ENCODE measurements around the gene CACYBP. TPM values are rescaled to one million over a fixed set of nuclear protein-coding genes. Genes with fewer than 3 reads are reported as not detected.

The CACYBP gene
- total RNA-seq, 1 experiment from 2014 or later = 183 TPM

- H3K27me3 Mint-ChIP-seq (ENCODE audit: insufficient read depth, unreplicated experiment) = peaks cover 17% of the 10 kb centered on the region
- ChIA-PET CTCF (interaction anchor here (0.8 kb wide), 1 partner anchor 80 kb away, joined by 4 read pairs; no protein-coding TSS in a partner anchor), POLR2A (no interaction called here)
These were observed 45.4 kb downstream of the CACYBP start for GRCh38 chr1:175045097-175045496.

DNA sequence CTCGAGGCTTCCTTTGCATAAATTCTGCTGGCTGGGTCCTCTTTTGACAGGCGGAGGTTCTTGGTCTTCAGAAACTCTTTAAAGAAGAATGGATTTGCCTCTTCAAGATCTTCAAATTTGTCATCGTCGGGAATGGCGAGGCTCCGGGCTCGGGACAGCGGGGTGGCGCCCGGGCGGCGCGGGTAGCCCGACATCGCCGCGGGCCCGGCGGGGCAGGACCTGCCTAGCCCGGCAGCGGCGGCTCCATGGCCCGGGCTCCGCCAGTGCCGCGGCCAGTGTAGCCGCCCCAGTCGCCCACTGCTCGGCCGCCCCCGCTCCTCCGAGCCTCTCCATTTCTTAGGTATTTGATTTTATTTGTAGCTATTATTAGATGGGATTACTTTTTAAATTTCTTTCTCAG lies 45.8 kb downstream of the CACYBP start:
- TF ChIP-seq, protein P1, sequence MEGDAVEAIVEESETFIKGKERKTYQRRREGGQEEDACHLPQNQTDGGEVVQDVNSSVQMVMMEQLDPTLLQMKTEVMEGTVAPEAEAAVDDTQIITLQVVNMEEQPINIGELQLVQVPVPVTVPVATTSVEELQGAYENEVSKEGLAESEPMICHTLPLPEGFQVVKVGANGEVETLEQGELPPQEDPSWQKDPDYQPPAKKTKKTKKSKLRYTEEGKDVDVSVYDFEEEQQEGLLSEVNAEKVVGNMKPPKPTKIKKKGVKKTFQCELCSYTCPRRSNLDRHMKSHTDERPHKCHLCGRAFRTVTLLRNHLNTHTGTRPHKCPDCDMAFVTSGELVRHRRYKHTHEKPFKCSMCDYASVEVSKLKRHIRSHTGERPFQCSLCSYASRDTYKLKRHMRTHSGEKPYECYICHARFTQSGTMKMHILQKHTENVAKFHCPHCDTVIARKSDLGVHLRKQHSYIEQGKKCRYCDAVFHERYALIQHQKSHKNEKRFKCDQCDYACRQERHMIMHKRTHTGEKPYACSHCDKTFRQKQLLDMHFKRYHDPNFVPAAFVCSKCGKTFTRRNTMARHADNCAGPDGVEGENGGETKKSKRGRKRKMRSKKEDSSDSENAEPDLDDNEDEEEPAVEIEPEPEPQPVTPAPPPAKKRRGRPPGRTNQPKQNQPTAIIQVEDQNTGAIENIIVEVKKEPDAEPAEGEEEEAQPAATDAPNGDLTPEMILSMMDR (IDR thresholded peaks at IDR 0.05; ENCODE audit: insufficient read depth in 1 of 2, low read depth in 1 of 2, low read length in 1 of 2, severe bottlenecking in 1 of 2, unreplicated experiment in 1 of 2) = no peak
- intact Hi-C loops (cut with micrococcal nuclease; ENCODE audit: unreplicated experiment) = no loop called here
- BruUV-seq (replicated peaks) = no TSS peak
- no peaks in the 10 kb centered on the region for H3K36me3 Mint-ChIP-seq (ENCODE audit: insufficient read depth, unreplicated experiment)
- Histone ChIP-seq H3K4me1 (no peaks in the 10 kb centered on the region), H3K4me3 (ENCODE audit: low read depth, low read length) (no peak overlapping the region), H3K36me3 (ENCODE audit: control insufficient read depth, insufficient read depth, low read length) (no peaks in the 10 kb centered on the region), H3K9me3 (no peaks in the 10 kb centered on the region), H3K27me3 (replicated peaks; ENCODE audit: control insufficient read depth, insufficient read depth, low read length) (no peaks in the 10 kb centered on the region)
- ChIA-PET CTCF (no interaction called here), POLR2A (no interaction called here)
- H3K4me3 Mint-ChIP-seq (ENCODE audit: unreplicated experiment) = no peak overlapping the region
- peaks cover 10% of the 10 kb centered on the region for H3K9me3 Mint-ChIP-seq (ENCODE audit: unreplicated experiment)
- H3K27me3 Mint-ChIP-seq (ENCODE audit: insufficient read depth, unreplicated experiment) = peaks cover 17% of the 10 kb centered on the region
- peaks cover 6% of the 10 kb centered on the region for H3K4me1 Mint-ChIP-seq (ENCODE audit: low read depth, unreplicated experiment)
- no peak overlapping the region for H3K27ac Mint-ChIP-seq (ENCODE audit: unreplicated experiment)
- DNase-seq = no peak

More at GRCh38 chr1:175045097-175045496, 45.4 kb downstream of the CACYBP start:
- Mint-ChIP-seq H3K4me3 (ENCODE audit: unreplicated experiment) (no peak overlapping the region), H3K9me3 (ENCODE audit: unreplicated experiment) (peaks cover 10% of the 10 kb centered on the region), H3K4me1 (ENCODE audit: low read depth, unreplicated experiment) (peaks cover 7% of the 10 kb centered on the region), H3K27ac (ENCODE audit: unreplicated experiment) (no peak overlapping the region), H3K36me3 (ENCODE audit: insufficient read depth, unreplicated experiment) (no peaks in the 10 kb centered on the region)
- Histone ChIP-seq H3K4me1 (no peaks in the 10 kb centered on the region), H3K9me3 (no peaks in the 10 kb centered on the region), H3K4me3 (ENCODE audit: low read depth, low read length) (no peak overlapping the region), H3K36me3 (ENCODE audit: control insufficient read depth, insufficient read depth, low read length) (no peaks in the 10 kb centered on the region), H3K27me3 (replicated peaks; ENCODE audit: control insufficient read depth, insufficient read depth, low read length) (no peaks in the 10 kb centered on the region)
- intact Hi-C loops (cut with micrococcal nuclease; ENCODE audit: unreplicated experiment) = no loop called here
- TF ChIP-seq, protein P1 (IDR thresholded peaks at IDR 0.05; ENCODE audit: insufficient read depth in 1 of 2, low read depth in 1 of 2, low read length in 1 of 2, severe bottlenecking in 1 of 2, unreplicated experiment in 1 of 2) = no peak
- BruUV-seq (replicated peaks) = no TSS peak
- DNase-seq = no peak

GRCh38 chr1:175050992-175051391 lies 51.2 kb downstream of the CACYBP start:
- H3K4me3 ChIP-seq (ENCODE audit: low read depth, low read length) = no peak overlapping the region
- no peaks in the 10 kb centered on the region for H3K36me3 Mint-ChIP-seq (ENCODE audit: insufficient read depth, unreplicated experiment)
- peaks cover 30% of the 10 kb centered on the region for H3K27me3 Mint-ChIP-seq (ENCODE audit: insufficient read depth, unreplicated experiment)
- no peak for DNase-seq
- H3K36me3 ChIP-seq (ENCODE audit: control insufficient read depth, insufficient read depth, low read length) = no peaks in the 10 kb centered on the region
- ChIA-PET POLR2A (no interaction called here), CTCF (no interaction called here)
- no TSS peak for BruUV-seq (replicated peaks)
- H3K27ac Mint-ChIP-seq (ENCODE audit: unreplicated experiment) = no peak overlapping the region
- no peaks in the 10 kb centered on the region for H3K9me3 ChIP-seq
- no peak overlapping the region for H3K4me3 Mint-ChIP-seq (ENCODE audit: unreplicated experiment)
- intact Hi-C loops (cut with micrococcal nuclease; ENCODE audit: unreplicated experiment) = no loop called here
- TF ChIP-seq, protein P1 (IDR thresholded peaks at IDR 0.05; ENCODE audit: insufficient read depth in 1 of 2, low read depth in 1 of 2, low read length in 1 of 2, severe bottlenecking in 1 of 2, unreplicated experiment in 1 of 2) = no peak
- H3K4me1 Mint-ChIP-seq (ENCODE audit: low read depth, unreplicated experiment) = no peaks in the 10 kb centered on the region
- H3K9me3 Mint-ChIP-seq (ENCODE audit: unreplicated experiment) = peaks cover 10% of the 10 kb centered on the region
- no peaks in the 10 kb centered on the region for H3K27me3 ChIP-seq (replicated peaks; ENCODE audit: control insufficient read depth, insufficient read depth, low read length)
- no peaks in the 10 kb centered on the region for H3K4me1 ChIP-seq
